SJCRH30 (cell line): ENCODE measurements around the gene GABRG3. TPM values are rescaled to one million over a fixed set of nuclear protein-coding genes. Genes with fewer than 3 reads are reported as not detected.

Experiments
- DNase-seq, 2 experiments: peaks; one replicate each; pipeline ENCODE4 v3.0.0-alpha.2; 2015 to 2020
- H3K27ac ChIP-seq: fragments of 250-450 bp; sonication (Bioruptor Pico); 2 replicates; pipeline ENCODE4 v1.5.1; 2020; ENCODE audit warnings: mild to moderate bottlenecking, moderate library complexity
- H3K27me3 ChIP-seq: fragments of 250-450 bp; sonication (Bioruptor Pico); 2 replicates; pipeline ENCODE4 v1.5.1; 2020; ENCODE audit warnings: mild to moderate bottlenecking, moderate library complexity
- H3K36me3 ChIP-seq: fragments of 250-450 bp; sonication (Bioruptor Pico); 2 replicates; pipeline ENCODE4 v1.5.1; 2020; ENCODE audit warnings: mild to moderate bottlenecking, moderate library complexity
- H3K4me1 ChIP-seq: fragments of 250-450 bp; sonication (Bioruptor Pico); 2 replicates; pipeline ENCODE4 v1.5.1; 2020; ENCODE audit warnings: mild to moderate bottlenecking, moderate library complexity
- H3K4me3 ChIP-seq: fragments of 250-450 bp; sonication (Bioruptor Pico); 2 replicates; pipeline ENCODE4 v1.5.1; 2020; ENCODE audit warnings: mild to moderate bottlenecking, moderate library complexity
- H3K9me3 ChIP-seq: fragments of 250-450 bp; sonication (Bioruptor Pico); replicated peaks from 2 replicates; pipeline ENCODE4 v1.5.1; 2020; ENCODE audit warnings: mild to moderate bottlenecking, moderate library complexity
- total RNA-seq: library from RNA; depleted of rRNA; stranded (reverse); fragments of >200 nt; shearing (Covaris generic); gene quantifications from 2 replicates; pipeline ENCODE4 v1.2.3, GENCODE V29; 2014; rRNA removed

GABRG3 gene
- total RNA-seq, result 4.5 and 5.1 TPM in 2 replicates

DNA sequence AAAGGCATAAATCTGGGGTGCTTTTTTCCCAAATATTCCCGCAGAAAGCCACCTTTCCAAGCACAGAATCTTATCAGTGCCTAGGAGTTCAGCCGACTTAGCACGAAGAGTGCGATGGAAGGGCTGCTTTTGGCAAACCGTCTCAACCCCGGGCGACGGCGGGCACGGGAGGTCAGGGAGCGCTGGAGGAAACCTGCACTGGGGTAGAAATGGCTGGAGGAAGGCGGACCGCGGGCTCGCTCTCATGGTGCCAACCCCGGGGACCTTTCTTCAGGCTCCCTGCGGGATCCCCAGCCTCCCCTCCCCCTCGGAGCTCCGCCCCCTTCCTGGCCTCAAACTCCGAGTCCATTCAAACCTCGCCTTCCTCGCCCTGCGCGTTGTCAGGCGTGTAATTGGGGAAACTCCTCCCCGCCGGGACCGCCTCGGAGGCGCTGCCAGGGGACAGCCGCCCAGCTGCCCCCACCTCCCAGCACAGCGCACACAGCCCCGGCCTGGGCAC is at the start of gene GABRG3:
Gene GABRG3, plus strand, starts transcription at position 470 of the 499 bp plus-strand sequence.
- H3K27me3 ChIP-seq, result no peaks in the 10 kb centered on the region
- H3K9me3 ChIP-seq, result no peaks in the 10 kb centered on the region
- H3K4me1 ChIP-seq, result no peaks in the 10 kb centered on the region
- DNase-seq, result peak; percentile 75 to 76
- peak within 1 kb of the TSS; percentile 64; the same call in 1 of the 2 replicates for H3K27ac ChIP-seq
- H3K36me3 ChIP-seq, result no peaks in the 10 kb centered on the region
- H3K4me3 ChIP-seq, result peak within 1 kb of the TSS; percentile 67

DNA sequence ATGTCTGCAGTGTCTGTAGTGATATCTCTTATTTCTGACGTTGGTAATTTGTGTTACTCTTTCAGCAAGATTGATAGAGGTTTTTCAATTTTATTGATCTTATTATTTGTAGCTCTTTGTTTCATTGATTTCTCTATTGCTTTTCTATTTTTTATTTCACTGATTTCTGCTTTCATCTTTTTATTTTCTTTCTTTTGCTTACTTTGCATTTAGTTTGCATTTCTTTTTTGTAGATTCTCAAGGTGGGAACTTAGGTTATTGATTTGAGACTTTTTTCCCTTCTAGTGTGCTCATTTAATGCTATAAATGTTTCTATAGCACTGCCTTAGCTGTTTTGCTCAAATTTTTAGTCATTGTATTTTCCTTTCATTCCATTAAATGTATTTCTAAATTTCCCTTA is 49.5 kb upstream of the GABRG3 start:
- Histone ChIP-seq H3K4me3 (no peak overlapping the region), H3K27ac (no peak overlapping the region), H3K4me1 (no peaks in the 10 kb centered on the region), H3K27me3 (no peaks in the 10 kb centered on the region), H3K36me3 (no peaks in the 10 kb centered on the region), H3K9me3 (no peaks in the 10 kb centered on the region)
- DNase-seq, result no peak

DNA sequence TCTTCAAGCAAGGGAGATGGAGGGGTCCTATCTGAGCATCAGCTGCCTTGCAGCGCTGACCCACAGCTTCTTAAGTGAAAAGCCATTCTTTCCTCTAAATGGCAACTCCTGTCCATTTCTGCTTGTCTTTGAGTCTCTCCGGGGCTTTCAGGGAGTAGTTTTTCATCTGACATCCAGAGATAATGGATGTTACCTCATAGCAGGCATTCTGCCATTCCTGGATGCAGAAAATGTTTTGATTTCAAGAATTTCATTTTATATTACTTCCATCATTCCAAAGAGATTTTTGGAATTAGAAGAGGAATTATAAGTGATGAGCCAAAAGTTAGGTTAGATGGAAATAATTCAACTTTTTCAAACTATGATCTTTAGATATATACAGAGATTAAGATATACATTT is 44.9 kb upstream of the GABRG3 start:
- H3K9me3 ChIP-seq, result no peaks in the 10 kb centered on the region

DNA sequence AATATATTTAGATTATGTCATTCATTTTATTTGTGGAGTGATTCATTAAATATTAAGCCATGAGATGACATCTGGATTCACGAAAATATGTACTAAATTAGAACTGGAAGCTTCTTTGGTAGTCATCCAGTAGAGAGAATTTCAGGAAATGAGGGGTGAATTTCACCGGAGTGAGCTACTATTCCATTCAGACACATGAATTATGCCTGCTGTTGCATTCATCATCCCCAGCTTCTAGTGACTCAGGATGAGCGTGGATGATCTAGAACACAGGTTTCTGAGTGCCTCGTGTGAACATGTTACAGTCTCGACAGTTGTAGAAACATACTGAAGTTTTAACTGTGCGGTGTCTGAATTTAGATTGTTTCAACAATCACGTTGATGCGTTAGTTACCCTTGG is 42.9 kb upstream of the GABRG3 start:
- Histone ChIP-seq H3K4me3 (no peak overlapping the region), H3K4me1 (no peaks in the 10 kb centered on the region), H3K27me3 (no peaks in the 10 kb centered on the region), H3K27ac (no peak overlapping the region), H3K9me3 (no peaks in the 10 kb centered on the region), H3K36me3 (no peaks in the 10 kb centered on the region)
- no peak for DNase-seq

More for the DNA sequence above, 44.9 kb upstream of the GABRG3 start:
- Histone ChIP-seq H3K27me3 (no peaks in the 10 kb centered on the region), H3K4me1 (no peaks in the 10 kb centered on the region), H3K27ac (no peak overlapping the region), H3K36me3 (no peaks in the 10 kb centered on the region), H3K4me3 (no peak overlapping the region)
- no peak for DNase-seq

DNA sequence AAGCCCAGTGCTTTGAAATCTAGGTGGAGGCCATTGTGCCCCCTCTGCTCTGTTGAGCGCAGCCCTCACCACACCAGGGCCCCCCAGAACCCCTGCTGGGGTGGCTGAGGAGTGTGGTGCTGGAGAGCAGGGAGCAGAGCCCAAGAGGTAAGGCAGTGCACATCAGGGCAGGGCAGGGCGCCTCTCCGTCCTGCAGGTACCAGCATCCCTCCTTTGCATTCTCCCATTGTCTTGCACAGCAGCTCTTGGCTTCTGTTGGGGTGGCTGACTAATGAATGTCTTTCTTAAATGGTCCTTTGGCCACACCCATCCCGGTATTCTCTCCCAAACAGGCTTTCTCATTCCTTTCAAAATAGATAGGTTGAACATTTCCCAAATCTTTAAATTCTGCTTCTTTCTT is 41.4 kb upstream of the GABRG3 start:
- H3K9me3 ChIP-seq, result no peaks in the 10 kb centered on the region
- H3K36me3 ChIP-seq, result no peaks in the 10 kb centered on the region
- no peak for DNase-seq
- H3K4me1 ChIP-seq, result no peaks in the 10 kb centered on the region
- H3K4me3 ChIP-seq, result no peak overlapping the region
- H3K27ac ChIP-seq, result no peak overlapping the region
- no peaks in the 10 kb centered on the region for H3K27me3 ChIP-seq

DNA sequence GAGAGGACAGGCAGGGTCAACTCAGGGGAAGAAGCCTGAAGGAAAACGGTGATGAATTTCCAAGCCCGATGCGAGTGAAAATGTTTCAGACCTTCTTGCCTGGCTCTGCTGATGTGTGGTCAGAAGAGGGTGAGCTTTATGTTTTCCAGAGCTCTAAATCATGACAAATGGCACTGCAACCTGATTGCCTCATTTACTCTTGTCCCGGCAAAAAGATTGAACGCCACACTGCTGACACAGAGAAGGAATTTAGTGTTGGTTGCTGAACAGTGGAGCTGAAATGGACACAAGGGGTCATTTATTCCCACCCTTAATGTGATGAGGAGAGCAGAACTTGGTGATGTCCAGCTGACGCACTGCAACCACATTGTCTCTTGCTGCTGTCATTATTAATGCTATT is 36.1 kb upstream of the GABRG3 start:
- no peaks in the 10 kb centered on the region for H3K4me1 ChIP-seq
- H3K27ac ChIP-seq, result no peak overlapping the region
- no peak overlapping the region for H3K4me3 ChIP-seq
- no peak for DNase-seq
- no peaks in the 10 kb centered on the region for H3K9me3 ChIP-seq
- H3K36me3 ChIP-seq, result no peaks in the 10 kb centered on the region
- H3K27me3 ChIP-seq, result no peaks in the 10 kb centered on the region

DNA sequence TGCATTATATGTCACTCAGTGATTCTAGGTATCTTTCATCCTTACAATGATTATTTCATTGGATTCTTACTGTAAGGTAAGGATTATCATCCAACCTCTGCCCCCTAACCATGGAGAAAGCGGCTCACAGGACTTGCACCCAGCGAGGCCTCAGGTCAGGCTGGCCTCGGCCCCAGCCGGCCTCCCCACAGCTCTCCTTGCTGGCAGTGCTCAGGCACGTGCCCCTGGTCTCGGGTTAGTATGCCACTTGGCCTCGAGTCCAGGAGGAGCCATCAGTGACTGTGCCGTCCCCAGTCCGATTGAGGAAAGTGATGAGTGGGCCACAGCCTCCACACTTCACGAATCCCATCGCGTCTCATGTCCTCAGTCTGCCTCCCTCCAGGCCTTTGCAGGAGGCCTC is 35.7 kb upstream of the GABRG3 start:
- Histone ChIP-seq H3K36me3 (no peaks in the 10 kb centered on the region), H3K27ac (no peak overlapping the region), H3K9me3 (no peaks in the 10 kb centered on the region)

DNA sequence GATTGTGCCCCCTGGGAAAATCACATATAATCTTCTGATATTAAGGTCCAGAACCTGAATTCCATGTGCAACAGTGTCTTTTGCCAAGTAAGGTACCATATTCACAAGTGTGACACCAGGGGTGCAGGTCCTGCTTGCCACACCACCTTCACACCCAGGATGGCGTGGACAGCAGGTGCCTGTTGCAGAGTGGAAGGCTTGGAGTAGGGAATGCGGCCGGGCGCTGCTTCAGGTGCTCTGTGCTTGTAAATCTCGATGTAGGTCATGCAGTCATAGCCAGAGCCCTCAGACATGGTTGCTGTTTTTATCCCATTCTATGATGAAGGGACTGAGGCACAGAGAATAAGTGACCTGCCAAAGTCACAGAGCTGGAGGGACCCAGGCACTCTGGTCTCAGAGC is 34.5 kb upstream of the GABRG3 start:
- DNase-seq, result no peak
- Histone ChIP-seq H3K9me3 (no peaks in the 10 kb centered on the region), H3K4me3 (no peak overlapping the region), H3K27ac (no peak overlapping the region), H3K27me3 (no peaks in the 10 kb centered on the region), H3K4me1 (no peaks in the 10 kb centered on the region), H3K36me3 (no peaks in the 10 kb centered on the region)

More for the DNA sequence above, 35.7 kb upstream of the GABRG3 start:
- Histone ChIP-seq H3K4me1 (no peaks in the 10 kb centered on the region), H3K27me3 (no peaks in the 10 kb centered on the region), H3K4me3 (no peak overlapping the region)
- DNase-seq, result no peak

DNA sequence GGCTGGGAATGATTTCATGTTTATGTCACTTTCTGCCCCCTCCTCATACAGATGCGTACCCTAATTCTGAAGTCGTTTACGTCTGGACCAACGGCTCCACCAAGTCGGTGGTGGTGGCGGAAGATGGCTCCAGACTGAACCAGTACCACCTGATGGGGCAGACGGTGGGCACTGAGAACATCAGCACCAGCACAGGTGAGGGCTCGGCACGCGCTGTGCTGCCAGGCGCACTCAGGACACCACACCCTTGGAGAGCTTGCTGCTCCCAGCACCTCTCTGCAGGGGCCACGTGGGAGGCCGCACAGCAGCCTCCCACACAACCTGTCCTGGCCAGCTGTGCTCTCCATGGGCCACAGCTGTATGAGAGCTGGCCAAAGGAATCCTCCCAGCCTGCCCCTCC is 33.8 kb upstream of the GABRG3 start:
- no peaks in the 10 kb centered on the region for H3K4me1 ChIP-seq
- H3K9me3 ChIP-seq, result no peaks in the 10 kb centered on the region
- H3K36me3 ChIP-seq, result no peaks in the 10 kb centered on the region
- no peak overlapping the region for H3K4me3 ChIP-seq
- no peak for DNase-seq
- H3K27me3 ChIP-seq, result no peaks in the 10 kb centered on the region
- H3K27ac ChIP-seq, result no peak overlapping the region

DNA sequence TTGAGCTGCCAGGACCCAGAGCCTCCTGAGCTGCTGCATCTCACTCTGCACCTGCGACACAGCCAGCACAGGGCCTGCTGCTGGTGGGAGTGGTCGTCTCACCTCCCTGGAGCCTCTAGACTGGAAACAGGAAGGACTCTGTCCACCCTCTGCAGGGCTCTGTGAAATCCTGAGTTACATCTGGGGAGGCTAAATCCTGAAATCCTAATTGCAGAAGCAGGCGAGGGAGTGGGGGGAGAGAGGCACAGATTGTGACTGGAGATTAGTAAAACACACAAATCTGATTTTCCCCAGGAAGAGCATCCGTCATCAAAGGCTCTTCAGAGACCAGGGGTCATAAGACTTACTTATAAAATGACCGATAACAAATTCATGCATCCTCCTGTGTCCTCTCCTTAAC is 31.6 kb upstream of the GABRG3 start:
- Histone ChIP-seq H3K4me1 (no peaks in the 10 kb centered on the region), H3K9me3 (no peaks in the 10 kb centered on the region), H3K36me3 (no peaks in the 10 kb centered on the region), H3K4me3 (no peak overlapping the region), H3K27me3 (no peaks in the 10 kb centered on the region), H3K27ac (no peak overlapping the region)
- no peak for DNase-seq

DNA sequence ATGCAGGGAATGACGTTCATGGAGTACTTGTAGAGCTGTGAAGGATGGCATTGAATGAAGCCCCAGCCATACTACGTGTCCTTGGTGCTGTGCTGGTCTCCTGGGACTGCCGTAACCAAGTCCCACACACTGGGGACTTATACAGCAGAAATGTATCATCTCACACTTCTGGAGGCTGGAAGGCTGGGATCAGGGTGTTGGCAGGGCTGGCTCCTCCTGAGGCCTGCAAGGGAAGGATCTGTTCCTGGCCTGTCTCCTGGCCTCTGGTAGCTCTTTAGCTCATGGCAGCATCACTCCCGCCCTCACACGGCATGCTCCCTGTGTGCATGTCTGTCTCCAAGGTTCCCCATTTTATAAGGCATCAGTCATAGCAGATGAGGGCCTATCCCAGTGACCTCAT is 29.5 kb upstream of the GABRG3 start:
- Histone ChIP-seq H3K27ac (no peak overlapping the region), H3K4me1 (no peaks in the 10 kb centered on the region), H3K36me3 (no peaks in the 10 kb centered on the region), H3K27me3 (no peaks in the 10 kb centered on the region), H3K4me3 (no peak overlapping the region), H3K9me3 (no peaks in the 10 kb centered on the region)
- no peak for DNase-seq

DNA sequence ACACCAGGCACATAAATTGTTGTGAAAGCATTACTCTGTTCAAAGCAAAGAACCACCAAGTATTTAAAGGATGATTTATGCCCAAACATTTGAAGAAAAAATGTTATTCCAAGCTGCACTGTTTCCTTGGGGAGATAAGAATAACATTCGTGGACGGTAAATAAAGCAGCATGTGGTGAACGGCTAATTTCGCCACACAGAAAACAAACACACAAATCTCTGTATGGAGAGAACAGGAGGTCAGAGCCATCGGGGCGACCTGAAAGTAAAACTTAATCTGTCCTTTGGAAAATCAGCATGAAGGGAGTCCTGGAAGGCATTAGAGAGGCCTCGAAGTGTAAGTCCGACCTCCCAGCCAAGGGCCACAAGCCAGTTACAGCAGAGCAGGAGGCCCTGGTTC is 27.1 kb upstream of the GABRG3 start:
- no peak overlapping the region for H3K4me3 ChIP-seq
- peaks cover 2% of the 10 kb centered on the region; the same call in 1 of the 2 replicates for H3K27me3 ChIP-seq
- no peak for DNase-seq

DNA sequence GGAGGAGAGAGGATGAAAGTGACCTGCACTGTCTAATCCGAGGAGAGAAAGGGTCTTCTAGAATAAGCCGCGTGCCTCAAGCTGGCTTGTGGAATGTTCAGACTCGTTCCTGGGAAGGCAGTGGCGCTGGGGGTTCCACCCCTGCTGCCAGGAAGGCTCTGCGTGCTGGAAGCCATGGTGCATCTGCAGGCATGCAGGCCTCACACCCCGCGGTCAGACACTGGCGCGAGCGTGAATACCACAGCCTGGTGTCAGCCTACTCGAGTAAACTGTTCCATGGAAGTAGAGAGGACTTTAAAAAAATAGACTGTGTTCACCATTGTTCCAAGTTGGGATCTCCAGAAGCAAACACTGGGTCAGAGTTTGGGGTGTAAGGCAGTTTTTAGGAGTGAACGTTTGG is 25.9 kb upstream of the GABRG3 start:
- no peak for DNase-seq
- peaks cover 2% of the 10 kb centered on the region; the same call in 1 of the 2 replicates for H3K4me1 ChIP-seq

More for the DNA sequence above, 27.1 kb upstream of the GABRG3 start:
- Histone ChIP-seq H3K36me3 (no peaks in the 10 kb centered on the region), H3K9me3 (no peaks in the 10 kb centered on the region), H3K27ac (no peak overlapping the region), H3K4me1 (peaks cover 2% of the 10 kb centered on the region; the same call in 1 of the 2 replicates)

DNA sequence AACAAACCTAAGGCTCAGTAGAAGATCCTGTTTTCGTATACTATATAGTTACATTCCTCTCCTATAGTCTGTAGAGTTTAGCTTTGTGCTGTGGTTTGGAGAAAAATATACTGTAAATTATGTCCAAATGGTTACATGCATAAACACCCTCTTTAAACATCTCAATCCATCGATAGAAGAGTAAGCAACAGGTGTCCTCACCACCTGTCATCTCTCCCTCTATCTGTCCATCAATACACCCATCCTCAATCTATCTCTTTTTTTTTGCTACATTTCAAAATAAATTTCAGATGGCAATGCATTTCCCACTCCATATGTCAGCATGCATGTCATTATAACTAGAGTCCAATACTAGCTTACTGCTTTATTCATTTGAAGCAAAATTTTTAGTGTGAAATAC is 21.0 kb upstream of the GABRG3 start:
- Histone ChIP-seq H3K4me3 (no peak overlapping the region), H3K4me1 (peaks cover 2% of the 10 kb centered on the region; the same call in 1 of the 2 replicates), H3K27ac (no peak overlapping the region), H3K9me3 (0 out of 2 replicates have a peak, but pooled peaks cover 2% of the 10 kb centered on the region), H3K27me3 (peaks cover 2% of the 10 kb centered on the region; the same call in 1 of the 2 replicates), H3K36me3 (no peaks in the 10 kb centered on the region)
- no peak for DNase-seq

More for the DNA sequence above, 25.9 kb upstream of the GABRG3 start:
- Histone ChIP-seq H3K36me3 (no peaks in the 10 kb centered on the region), H3K4me3 (no peak overlapping the region), H3K27ac (no peak overlapping the region), H3K27me3 (peaks cover 2% of the 10 kb centered on the region; the same call in 1 of the 2 replicates), H3K9me3 (no peaks in the 10 kb centered on the region)

DNA sequence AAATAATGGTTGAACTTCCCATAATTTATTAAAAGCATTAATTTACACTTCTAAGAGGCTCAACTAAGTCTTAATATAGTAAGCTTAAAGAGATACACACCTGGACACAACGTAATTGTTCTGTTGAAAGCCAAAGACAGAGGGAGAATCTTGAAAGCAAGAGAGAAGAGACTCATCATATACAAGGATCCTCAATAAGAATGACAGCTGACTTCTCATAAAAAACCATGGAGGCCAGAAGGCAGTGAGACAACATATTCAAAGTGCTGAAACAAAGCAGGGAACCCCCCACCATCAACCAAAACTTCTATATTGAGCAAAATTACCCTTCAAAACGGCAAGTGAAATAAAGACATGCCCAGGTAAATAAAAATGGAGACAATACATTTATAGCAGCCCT is 16.6 kb upstream of the GABRG3 start:
- no peak for DNase-seq
- Histone ChIP-seq H3K9me3 (0 out of 2 replicates have a peak, but pooled peaks cover 2% of the 10 kb centered on the region), H3K4me1 (no peaks in the 10 kb centered on the region), H3K27me3 (no peaks in the 10 kb centered on the region), H3K27ac (no peak overlapping the region), H3K4me3 (no peak overlapping the region), H3K36me3 (no peaks in the 10 kb centered on the region)

DNA sequence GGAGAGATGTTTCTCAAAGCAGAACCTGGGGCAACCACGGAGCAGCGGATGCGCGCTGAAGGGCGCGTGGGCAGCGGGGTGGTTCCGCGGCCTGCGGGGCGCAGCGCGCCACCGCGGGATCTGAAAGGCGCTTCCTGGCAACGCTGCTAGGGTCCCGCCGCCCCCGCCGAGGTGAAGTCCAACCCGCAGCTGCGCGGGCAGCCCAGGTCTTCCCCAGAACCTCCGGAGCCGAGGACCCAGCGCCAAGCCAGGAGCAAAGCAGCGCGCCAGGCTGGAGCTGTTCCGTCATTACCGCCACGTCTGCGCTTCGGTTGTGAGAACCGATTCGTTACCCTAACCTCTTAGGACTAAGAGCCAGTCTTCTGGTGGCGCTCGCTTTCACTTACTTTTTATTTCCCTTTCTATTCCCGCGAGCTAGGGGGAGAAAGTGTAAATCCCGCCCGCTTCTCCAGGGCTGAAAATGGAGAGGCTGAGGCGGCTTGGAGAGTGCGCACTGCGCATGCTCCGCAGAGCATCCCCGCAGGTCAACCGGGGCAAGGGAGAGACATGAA is 3.2 kb upstream of the GABRG3 start:
- H3K4me1 ChIP-seq, result no peaks in the 10 kb centered on the region
- no peak overlapping the region for H3K4me3 ChIP-seq
- H3K27me3 ChIP-seq, result no peaks in the 10 kb centered on the region
- H3K27ac ChIP-seq, result no peak overlapping the region
- no peak for DNase-seq
- no peaks in the 10 kb centered on the region for H3K9me3 ChIP-seq
- no peaks in the 10 kb centered on the region for H3K36me3 ChIP-seq
